ENCODE data around the gene FOXP1.

Gene FOXP1

DNA sequence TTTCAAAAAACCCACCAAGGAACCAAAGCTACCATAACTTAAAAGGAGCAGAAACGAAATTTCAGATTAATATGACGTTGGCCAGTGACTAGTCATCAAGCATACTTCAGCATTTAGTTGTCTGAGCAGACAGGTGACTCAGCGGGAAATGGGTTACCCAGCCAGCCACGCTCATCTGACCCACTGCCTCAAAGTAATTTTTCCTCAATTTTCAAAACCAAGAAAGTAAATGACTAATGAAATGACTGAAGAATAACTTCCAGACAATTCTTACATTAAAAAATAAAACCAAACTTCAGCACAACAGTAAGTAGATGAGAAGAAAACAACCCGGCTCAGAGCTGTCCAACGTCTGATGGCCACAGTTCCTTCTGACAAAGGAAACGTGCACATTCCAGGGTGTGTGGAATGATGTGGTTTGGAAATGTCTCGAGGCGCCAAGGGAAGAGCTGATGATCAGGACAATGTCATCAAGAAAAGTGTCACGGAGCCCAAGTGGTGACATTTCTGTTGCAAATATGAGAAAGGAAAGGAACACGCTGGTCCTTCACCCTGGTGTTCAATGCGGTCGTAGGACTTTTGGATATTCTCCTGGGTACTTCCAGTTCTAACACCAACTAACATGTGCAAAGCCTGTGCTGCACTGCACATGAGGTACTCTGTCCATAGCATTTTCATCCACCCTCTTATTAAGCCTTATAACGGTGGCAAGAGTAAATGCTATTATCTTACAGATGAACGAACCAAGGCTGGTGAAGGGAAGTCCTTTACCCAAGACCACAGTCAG, 79.1 kb downstream of the FOXP1 start:
- no peak for TF ChIP-seq ZNF274 (IDR thresholded peaks at IDR 0.05; ENCODE audit: low read depth, low read length)
- H3K4me3 ChIP-seq (ENCODE audit: low read length): no peak overlapping the region

DNA sequence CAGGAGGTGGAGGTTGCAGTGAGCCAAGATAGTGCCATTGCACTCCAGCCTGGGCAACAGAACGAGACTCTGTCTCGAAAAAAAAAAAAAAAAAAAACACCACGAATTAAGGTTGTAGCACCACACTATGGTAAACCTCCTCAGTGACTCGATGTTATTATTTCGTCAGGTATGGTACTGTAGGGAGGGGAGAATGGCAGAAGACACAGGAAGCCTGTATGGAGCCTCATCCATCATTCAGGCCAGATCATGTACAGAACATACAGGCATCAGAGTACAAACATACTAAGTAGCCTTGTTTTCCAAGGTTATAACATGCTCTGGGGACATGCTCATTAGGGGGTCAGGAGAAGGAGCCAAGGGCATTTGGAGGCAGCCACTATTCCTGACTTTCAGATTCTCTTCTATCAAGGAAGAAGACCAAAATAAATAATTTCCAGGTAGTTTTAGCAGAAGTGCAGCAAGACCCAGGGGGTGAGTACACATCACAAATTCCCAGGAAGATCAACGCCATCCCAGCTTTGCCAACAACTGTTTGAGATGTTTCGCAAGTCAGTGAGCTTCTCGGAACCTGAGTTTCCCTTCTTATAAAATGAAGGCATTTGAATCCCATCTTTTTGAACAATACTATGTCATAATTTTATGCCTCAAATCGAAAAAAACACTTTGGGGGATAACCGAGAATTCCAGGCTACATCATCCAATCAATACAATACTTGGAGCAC, 79.8 kb downstream of the FOXP1 start:
- H3K4me3 ChIP-seq (ENCODE audit: low read length): no peak overlapping the region
- TF ChIP-seq ZNF274 (IDR thresholded peaks at IDR 0.05; ENCODE audit: low read depth, low read length): no peak

DNA sequence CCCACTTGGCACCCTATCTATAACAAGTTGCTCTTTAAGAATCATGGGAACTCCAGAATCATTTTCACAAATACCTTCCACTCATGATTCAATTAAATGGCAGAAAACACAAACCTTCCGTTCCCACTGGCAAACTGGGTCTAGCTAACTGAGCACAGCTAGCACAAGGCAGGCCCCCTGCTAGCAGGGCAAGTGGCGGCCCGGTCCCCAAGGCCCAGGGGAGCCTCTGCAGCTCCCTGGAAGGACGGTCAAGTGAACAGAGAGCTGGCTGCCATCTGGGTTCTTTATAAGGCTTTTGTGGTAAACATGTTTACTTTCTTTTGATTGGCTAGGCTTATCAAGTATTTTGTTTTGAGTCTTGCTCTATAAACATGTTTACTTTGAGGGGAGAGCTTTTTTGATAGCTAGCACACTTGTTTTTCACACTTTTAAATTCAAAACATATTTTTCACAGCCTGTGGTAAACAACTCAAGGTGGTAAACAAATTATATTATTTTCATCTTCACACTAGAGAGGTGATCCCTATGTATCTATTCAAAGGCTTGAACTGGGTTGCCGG, 81.4 kb downstream of the FOXP1 start:
- no peak overlapping the region for H3K4me3 ChIP-seq (ENCODE audit: low read length)
- no peak for TF ChIP-seq ZNF274 (IDR thresholded peaks at IDR 0.05; ENCODE audit: low read depth, low read length)

DNA sequence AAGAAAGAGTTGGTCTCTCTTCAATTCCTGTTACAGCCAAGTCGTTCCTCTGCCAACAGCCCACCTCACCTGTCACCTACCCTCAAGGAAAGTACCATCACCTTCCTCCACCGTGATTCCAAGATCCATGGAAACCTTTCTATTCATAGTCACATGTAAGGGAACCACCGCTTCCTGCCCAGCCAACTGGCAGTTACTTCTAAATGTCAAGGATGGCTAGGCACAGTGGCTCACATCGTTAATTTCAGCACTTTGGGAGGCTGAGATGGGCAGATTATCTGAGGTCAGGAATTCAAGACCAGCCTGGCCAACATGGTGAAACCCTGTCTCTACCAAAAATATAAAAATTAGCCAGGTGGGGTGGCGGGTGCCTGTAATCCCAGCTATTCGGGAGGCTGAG, 82.8 kb downstream of the FOXP1 start:
- TF ChIP-seq ZNF274 (IDR thresholded peaks at IDR 0.05; ENCODE audit: low read depth, low read length): no peak
- no peak overlapping the region for H3K4me3 ChIP-seq (ENCODE audit: low read length)

DNA sequence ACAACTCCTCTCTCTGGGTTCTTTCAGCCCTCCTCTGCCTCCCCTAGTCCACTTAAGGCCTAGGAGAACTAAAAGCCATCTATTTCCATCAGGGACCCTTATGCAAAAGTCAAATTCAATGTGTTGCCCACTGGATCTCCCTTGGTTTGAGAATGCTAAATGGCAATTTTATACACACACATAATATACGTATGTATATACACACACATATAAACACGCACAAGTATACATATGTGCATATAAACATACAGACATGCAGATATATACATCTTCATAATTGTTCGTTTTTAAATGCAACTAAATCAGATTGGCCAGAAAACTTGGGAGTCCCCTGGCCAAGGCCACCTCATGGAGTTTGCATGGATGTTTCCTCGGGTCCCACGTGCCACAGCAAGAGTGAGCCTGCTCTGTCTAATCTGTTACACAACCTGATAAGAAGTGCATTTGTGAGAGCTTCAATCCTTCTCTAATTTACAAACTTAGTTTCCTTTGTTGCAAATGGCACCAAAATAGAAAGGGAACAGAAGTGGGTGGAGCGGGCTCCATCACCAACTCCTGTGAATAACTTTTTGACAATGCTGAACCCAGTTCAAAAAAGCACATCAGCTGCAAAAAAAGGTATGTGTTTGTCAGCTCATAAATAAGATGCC, 84.2 kb downstream of the FOXP1 start:
- no peak overlapping the region for H3K4me3 ChIP-seq (ENCODE audit: low read length)
- TF ChIP-seq ZNF274 (IDR thresholded peaks at IDR 0.05; ENCODE audit: low read depth, low read length): no peak

DNA sequence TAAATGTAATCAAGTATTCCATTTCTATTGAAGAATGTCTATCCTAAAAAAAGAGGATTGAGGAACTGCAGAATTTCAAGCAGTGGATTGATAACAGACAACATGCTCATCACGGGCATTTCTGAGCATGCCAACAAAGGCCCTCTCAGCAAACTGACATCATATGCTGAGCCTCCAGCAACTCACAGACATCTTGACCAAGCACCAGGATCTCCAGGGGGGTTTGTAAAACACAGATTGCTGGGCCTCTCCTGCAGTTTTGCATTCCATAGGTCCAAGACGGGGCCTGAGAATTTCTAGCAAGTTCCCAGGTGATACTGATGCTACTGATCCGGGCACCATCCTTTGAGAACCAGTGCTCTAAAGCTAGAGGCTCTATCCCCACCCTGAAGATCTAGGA, 85.0 kb downstream of the FOXP1 start:
- no peak for TF ChIP-seq ZNF274 (IDR thresholded peaks at IDR 0.05; ENCODE audit: low read depth, low read length)
- H3K4me3 ChIP-seq (ENCODE audit: low read length): no peak overlapping the region

DNA sequence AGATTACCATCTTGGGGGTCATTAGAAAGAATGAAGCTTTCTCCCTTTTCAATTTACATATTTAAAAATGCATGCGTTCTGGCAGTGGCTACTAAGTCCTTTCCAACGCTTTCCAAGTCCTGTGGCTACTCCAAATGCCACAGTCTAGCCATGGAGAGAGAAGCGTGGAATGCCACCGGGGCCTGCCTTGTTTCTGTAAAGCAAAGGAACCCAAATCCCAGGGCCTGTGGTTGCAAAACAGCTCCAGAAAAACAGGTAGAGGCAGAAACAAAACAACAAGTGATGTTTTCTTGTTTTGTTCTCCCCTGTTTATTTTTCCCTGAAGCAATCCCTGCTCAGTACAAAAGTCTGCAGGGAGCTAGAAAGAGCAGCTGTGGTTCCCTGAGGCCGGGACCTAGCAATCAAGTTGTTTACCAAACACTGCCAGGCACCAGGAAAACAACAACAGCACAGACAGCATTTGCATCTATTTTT, 85.5 kb downstream of the FOXP1 start:
- no peak overlapping the region for H3K4me3 ChIP-seq (ENCODE audit: low read length)
- TF ChIP-seq ZNF274 (IDR thresholded peaks at IDR 0.05; ENCODE audit: low read depth, low read length): no peak

DNA sequence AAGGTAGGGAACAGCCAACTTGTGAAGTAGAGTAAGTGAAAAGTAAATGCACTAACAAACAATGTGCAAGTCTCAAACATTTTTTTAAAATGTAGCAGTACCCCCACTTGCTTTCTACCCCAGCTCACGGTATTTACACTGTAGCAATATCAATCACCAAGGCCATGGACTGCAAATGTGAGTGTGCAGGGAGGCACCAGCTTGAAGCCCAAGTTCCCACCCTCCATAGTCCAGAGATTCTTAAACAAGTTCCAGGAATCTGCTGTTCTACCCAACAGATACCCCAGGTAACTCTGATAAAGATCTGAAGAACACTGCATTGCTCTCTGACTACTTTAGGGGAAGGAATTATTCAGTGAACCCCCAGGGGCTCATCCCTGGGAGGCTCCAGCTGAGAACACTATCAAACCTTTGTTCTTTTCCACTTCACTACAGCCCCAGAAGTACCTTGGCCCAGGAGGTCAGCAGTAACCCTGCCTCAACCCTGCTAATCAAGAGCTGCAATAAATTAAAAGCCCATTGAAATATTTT, 86.1 kb downstream of the FOXP1 start:
- H3K4me3 ChIP-seq (ENCODE audit: low read length): no peak overlapping the region
- TF ChIP-seq ZNF274 (IDR thresholded peaks at IDR 0.05; ENCODE audit: low read depth, low read length): no peak

DNA sequence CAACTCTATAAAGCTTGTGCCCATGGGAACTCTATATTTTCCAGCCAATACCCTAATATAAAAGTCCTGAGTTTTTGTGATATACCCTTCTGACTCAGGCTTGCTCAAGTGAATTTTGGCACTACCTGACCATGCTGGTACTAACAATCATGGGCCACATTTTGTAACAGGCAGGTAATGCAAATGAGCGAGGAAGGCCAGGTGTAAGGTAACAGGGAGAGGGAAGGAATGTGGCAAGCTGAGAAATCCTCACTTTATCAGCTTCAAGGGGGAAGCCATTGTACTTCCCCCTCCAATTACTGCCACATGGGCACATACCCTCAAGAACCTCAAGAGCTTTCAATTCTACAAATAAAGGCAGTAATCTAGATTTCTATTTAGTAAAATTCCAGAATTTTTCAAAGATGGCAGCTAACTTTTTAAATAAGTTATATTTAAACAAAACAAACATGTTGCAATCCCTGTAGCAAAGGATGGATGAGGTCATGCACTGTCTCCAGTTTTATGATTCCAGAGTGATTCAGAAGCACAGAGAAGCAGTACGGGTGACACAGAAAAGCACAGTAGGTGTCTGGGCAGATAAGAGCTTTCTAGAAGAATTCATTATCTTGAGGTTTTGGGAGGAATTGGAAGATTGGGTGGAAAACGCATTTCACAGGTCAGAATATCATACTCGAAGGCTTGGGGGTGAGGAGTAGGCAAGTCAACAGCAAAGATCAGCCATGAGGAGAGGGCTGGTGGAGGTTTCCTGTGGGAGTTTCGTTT, 87.6 kb downstream of the FOXP1 start:
- no peak overlapping the region for H3K4me3 ChIP-seq (ENCODE audit: low read length)
- no peak for TF ChIP-seq ZNF274 (IDR thresholded peaks at IDR 0.05; ENCODE audit: low read depth, low read length)

DNA sequence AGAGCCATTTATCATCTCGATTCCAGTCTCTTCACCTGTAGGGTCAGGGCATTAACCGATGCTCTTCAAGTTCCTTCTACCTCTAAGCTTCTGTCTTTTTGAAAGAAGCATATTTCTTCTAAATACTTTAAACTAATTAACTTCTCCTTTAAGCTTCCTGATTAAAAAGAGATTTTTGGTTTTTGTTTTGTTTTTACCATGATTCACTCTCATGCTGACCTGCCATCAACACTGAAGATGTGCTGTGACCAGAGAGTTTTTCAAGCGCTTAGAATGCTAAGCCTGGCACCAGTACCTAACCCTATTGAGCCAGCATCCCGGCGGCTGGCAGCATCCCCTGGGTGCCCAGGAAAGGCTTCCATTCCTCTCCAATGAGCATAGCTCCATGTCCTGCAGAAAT, 89.3 kb downstream of the FOXP1 start:
- no peak overlapping the region for H3K4me3 ChIP-seq (ENCODE audit: low read length)
- TF ChIP-seq ZNF274 (IDR thresholded peaks at IDR 0.05; ENCODE audit: low read depth, low read length): no peak

DNA sequence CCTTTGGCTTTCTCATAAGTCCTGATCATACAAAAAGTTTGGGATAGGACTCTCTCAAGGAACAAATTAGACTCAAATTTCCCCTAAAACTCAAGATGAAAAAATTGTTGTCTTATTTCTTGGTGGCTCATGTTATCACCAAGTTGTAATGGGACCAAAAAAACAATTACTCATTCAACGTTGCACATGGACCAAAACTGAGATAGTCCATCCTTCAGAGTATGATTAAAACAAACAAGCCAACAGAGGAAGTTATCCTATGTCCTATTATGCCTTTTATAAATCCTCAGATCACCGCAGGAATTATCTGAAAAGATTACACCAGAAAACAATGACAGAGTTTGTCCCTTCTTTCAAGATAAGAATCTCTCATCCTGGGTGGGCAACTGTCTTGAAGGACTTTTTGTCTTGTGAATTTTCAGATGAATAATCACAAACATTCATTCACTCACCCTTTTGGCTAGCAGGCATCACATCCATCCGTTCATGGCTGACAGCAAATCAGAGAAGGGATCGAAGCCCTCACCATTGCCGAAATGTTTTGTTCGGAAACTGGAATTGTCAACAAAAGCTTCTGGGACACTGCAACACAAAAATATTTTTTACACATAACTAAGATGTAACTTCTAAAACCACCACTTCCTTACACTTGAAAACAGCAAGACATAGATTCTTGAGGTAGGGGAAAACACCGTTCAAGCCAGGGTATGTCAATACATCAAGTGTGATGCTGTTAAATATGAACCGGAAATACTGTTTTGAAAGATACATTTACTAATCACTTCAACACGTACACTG, 90.4 kb downstream of the FOXP1 start:
- no peak for TF ChIP-seq ZNF274 (IDR thresholded peaks at IDR 0.05; ENCODE audit: low read depth, low read length)
- H3K4me3 ChIP-seq (ENCODE audit: low read length): no peak overlapping the region

DNA sequence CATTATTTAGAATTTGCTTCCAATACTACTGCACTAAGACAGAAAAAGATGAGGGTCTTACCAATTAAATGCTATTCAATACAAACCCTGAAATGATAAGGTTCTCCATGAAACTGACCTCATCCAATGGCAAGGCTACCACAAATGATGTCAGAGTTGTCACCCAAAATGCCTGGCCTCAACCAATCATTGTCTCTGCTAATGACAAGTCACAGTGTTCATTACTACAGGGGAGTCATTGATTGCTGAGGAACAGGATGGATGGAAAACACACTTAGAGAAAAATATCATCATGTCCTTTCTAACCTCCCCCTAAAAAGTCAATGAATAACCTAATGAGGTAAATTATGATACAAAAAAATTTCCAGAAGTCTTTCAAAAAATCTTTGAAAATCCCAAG, 91.0 kb downstream of the FOXP1 start:
- H3K4me3 ChIP-seq (ENCODE audit: low read length): no peak overlapping the region
- TF ChIP-seq ZNF274 (IDR thresholded peaks at IDR 0.05; ENCODE audit: low read depth, low read length): no peak
